GM19023 (cell line): ENCODE results near the gene BICC1.
"Not testable (repeated sequence)": the region's sequence is repeated elsewhere in the genome, so short reads cannot be mapped to it uniquely, and the experiment has no call there.

ENCODE experiments used
- ATAC-seq: cut with Tn5 transposase; IDR thresholded peaks from one replicate; pipeline ENCODE4 v1.9.1; 2021; ENCODE audit warnings: mild to moderate bottlenecking, moderate library complexity; ENCODE audit not compliant: unreplicated experiment

The BICC1 gene

GRCh38 chr10:58590152-58590840, 77.6 kb downstream of the BICC1 start:
- ATAC-seq: no peak

- ATAC-seq: no peak
These were observed 78.3 kb downstream of the BICC1 start for GRCh38 chr10:58590924-58591323.

GRCh38 chr10:58593008-58593407, 80.3 kb downstream of the BICC1 start:
- ATAC-seq: no peak

GRCh38 chr10:58597211-58597610, 84.5 kb downstream of the BICC1 start:
- not testable (repeated sequence) for ATAC-seq

- ATAC-seq: no peak
These were observed 87.4 kb downstream of the BICC1 start for GRCh38 chr10:58599927-58600553.

GRCh38 chr10:58608351-58608750, 95.7 kb downstream of the BICC1 start:
- ATAC-seq: no peak

- ATAC-seq: no peak
These were observed 96.3 kb downstream of the BICC1 start for GRCh38 chr10:58608826-58609531.

GRCh38 chr10:58609532-58610150, 97.0 kb downstream of the BICC1 start:
- no peak for ATAC-seq

GRCh38 chr10:58615237-58615935, 102.7 kb downstream of the BICC1 start:
- no peak for ATAC-seq

GRCh38 chr10:58618158-58618676, 105.5 kb downstream of the BICC1 start:
- ATAC-seq: no peak

- ATAC-seq: no peak
These were observed 108.9 kb downstream of the BICC1 start for GRCh38 chr10:58621379-58622077.

GRCh38 chr10:58622246-58622645, 109.6 kb downstream of the BICC1 start:
- ATAC-seq: no peak

- no peak for ATAC-seq
These were observed 112.4 kb downstream of the BICC1 start for GRCh38 chr10:58625070-58625469.

- ATAC-seq: no peak
These were observed 114.7 kb downstream of the BICC1 start for GRCh38 chr10:58627392-58627791.

GRCh38 chr10:58631715-58632114, 119.0 kb downstream of the BICC1 start:
- no peak for ATAC-seq

GRCh38 chr10:58632216-58632615, 119.5 kb downstream of the BICC1 start:
- ATAC-seq: no peak

- ATAC-seq: no peak
These were observed 124.7 kb downstream of the BICC1 start for GRCh38 chr10:58637352-58637751.

GRCh38 chr10:58638388-58638787, 125.7 kb downstream of the BICC1 start:
- no peak for ATAC-seq

- no peak for ATAC-seq
These were observed 128.4 kb downstream of the BICC1 start for GRCh38 chr10:58641095-58641531.

- ATAC-seq: no peak
These were observed 129.0 kb downstream of the BICC1 start for GRCh38 chr10:58641708-58642107.
